ENCODE measurements around the gene BTBD16.

DNA sequence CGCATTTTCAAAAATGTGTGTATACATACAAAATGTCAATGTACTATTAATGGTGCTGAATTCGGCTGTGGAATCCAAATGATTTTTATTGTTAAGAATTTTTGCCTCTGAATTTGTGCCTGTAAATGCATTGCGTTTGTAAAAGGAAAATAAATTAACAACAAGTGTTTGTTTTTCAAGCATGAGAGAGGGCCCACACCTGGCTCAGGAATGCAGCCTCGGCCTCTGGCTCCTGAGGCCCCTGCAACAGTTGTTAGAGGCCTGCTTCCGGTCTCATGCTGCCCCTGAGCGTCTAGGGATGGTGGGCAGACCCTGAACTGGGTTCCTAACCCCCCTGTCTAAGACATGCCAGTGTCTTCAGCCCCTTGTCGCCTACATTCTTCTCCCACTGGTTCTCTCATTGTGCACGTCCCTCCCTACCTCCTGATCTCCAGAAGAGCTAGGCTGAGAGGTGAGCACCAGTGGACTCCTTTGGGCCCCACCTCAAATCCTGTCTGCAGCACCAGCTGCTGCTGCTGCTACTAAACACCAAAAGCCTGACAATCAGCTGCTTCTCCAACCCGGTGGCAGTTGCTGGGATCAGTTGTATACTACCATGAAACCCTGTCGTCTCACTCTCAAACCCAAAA is 1.9 kb upstream of the BTBD16 start:
- TF ChIP-seq EP300 (IDR thresholded peaks at IDR 0.05) = no peak
- TF ChIP-seq CTCF (IDR thresholded peaks at IDR 0.05) = no peak
- no peak for TF ChIP-seq POLR2A (IDR thresholded peaks at IDR 0.05)

Data from ovary (tissue), 3 donors.